ENCODE data around the gene VWA2.

DNA sequence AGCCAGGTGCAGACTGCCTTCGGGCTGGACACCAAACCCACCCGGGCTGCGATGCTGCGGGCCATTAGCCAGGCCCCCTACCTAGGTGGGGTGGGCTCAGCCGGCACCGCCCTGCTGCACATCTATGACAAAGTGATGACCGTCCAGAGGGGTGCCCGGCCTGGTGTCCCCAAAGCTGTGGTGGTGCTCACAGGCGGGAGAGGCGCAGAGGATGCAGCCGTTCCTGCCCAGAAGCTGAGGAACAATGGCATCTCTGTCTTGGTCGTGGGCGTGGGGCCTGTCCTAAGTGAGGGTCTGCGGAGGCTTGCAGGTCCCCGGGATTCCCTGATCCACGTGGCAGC lies 50.0 kb downstream of the VWA2 start:
- TF ChIP-seq, protein P1, sequence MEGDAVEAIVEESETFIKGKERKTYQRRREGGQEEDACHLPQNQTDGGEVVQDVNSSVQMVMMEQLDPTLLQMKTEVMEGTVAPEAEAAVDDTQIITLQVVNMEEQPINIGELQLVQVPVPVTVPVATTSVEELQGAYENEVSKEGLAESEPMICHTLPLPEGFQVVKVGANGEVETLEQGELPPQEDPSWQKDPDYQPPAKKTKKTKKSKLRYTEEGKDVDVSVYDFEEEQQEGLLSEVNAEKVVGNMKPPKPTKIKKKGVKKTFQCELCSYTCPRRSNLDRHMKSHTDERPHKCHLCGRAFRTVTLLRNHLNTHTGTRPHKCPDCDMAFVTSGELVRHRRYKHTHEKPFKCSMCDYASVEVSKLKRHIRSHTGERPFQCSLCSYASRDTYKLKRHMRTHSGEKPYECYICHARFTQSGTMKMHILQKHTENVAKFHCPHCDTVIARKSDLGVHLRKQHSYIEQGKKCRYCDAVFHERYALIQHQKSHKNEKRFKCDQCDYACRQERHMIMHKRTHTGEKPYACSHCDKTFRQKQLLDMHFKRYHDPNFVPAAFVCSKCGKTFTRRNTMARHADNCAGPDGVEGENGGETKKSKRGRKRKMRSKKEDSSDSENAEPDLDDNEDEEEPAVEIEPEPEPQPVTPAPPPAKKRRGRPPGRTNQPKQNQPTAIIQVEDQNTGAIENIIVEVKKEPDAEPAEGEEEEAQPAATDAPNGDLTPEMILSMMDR (IDR thresholded peaks at IDR 0.05), result no peak
- TF ChIP-seq TAF1 (IDR thresholded peaks at IDR 0.05; ENCODE audit: borderline replicate concordance, low read depth, low read length), result no peak
- no peak for TF ChIP-seq RCOR1 (IDR thresholded peaks at IDR 0.05; ENCODE audit: low read length)
- no peak for TF ChIP-seq YY1 (IDR thresholded peaks at IDR 0.05; ENCODE audit: low read depth)
- TF ChIP-seq RXRA (IDR thresholded peaks at IDR 0.05; ENCODE audit: borderline replicate concordance, low read depth), result no peak
- TF ChIP-seq POLR2AphosphoS5 (IDR thresholded peaks at IDR 0.05; ENCODE audit: low read depth, low read length), result no peak
- no peak for TF ChIP-seq SIN3A (IDR thresholded peaks at IDR 0.05; ENCODE audit: borderline replicate concordance, low read depth, low read length)
- no peak for TF ChIP-seq REST (IDR thresholded peaks at IDR 0.05; ENCODE audit: low read depth, low read length)
- TF ChIP-seq, protein P2, sequence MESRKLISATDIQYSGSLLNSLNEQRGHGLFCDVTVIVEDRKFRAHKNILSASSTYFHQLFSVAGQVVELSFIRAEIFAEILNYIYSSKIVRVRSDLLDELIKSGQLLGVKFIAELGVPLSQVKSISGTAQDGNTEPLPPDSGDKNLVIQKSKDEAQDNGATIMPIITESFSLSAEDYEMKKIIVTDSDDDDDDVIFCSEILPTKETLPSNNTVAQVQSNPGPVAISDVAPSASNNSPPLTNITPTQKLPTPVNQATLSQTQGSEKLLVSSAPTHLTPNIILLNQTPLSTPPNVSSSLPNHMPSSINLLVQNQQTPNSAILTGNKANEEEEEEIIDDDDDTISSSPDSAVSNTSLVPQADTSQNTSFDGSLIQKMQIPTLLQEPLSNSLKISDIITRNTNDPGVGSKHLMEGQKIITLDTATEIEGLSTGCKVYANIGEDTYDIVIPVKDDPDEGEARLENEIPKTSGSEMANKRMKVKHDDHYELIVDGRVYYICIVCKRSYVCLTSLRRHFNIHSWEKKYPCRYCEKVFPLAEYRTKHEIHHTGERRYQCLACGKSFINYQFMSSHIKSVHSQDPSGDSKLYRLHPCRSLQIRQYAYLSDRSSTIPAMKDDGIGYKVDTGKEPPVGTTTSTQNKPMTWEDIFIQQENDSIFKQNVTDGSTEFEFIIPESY (IDR thresholded peaks at IDR 0.05; ENCODE audit: borderline replicate concordance, low read depth), result no peak
- no peak for TF ChIP-seq IRF3 (IDR thresholded peaks at IDR 0.05; ENCODE audit: low read depth, low read length)
- no peak for TF ChIP-seq RAD21 (IDR thresholded peaks at IDR 0.05; ENCODE audit: low read length)

Data from SK-N-SH (cell line).